ENCODE results near the gene MRE11.

GRCh38 chr11:94401773-94402265, 91.8 kb downstream of the MRE11 start:
- TF ChIP-seq SREBF2 (IDR thresholded peaks at IDR 0.05) (no peak), POLR2AphosphoS2 (conservative IDR thresholded peaks at IDR 0.05; ENCODE audit: low read length) (no peak), CTCF (IDR thresholded peaks at IDR 0.05) (no peak), E2F6 (IDR thresholded peaks at IDR 0.05; ENCODE audit: borderline replicate concordance, low read depth) (no peak)

Data from A549 (cell line).